ENCODE measurements around the gene GPR108. TPM values are rescaled to one million over a fixed set of nuclear protein-coding genes. Genes with fewer than 3 reads are reported as not detected.
A peak's percentile ranks its signal among the peaks of the same experiment; 100 is the strongest.

The GPR108 gene
- total and polyA plus RNA-seq, 2 of the 13 experiments (the other 11 are each of a cell fraction or from before 2014, with no cell fraction given): 36.4 to 63.0 TPM

DNA sequence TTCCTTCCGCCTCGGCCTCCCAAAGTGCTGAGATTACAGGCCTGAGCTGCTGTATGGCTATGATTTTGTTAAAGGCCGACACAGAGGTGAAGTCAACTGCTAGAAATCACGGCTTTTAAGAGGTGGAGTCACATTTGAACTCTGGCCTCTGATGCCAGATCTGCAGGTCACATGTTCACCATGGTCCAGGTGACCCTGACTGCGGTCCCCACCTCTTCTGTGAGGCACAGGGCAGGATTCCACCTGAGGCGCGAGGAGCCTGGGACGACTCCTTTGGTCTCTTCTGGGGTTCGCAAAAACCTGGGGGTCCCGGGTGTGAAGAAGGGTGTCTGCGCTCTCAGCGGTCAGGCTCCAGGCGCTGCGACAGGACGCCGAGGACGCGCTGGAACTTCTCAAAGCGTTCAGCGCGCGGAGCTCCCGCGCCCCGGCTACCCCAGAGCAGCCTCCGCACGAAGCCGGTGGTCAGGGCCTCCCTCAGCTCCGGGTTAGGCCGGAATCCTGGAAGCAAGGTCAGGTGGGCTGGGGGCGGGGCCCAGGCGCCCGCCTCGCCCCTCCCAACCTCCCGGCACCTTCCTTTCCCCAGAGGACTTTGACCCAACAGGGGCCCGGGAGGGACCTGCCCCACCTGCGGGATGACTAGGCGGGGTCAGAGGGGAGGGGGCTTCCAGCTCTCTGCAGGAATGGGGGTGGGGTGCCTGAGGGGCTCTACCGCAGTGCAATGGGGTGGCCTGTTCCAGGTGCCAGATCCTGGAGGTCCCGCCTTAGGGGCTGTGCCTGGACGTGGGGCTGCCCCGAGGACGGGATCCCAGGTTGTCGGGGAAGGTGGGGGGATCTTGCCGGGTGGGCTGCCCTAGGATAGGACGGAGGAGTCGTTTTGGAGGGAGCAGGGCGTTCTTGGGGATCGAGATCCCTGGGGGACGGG lies 15.1 kb upstream of the GPR108 start (continued):
- TF ChIP-seq SYNCRIP (IDR thresholded peaks at IDR 0.05; ENCODE audit: insufficient read depth, low read depth, low read length): no peak
- TF ChIP-seq JUN (CRISPR knock-in tag; IDR thresholded peaks at IDR 0.05): no peak
- TF ChIP-seq FOXJ3 (CRISPR knock-in tag; IDR thresholded peaks at IDR 0.05; ENCODE audit: borderline replicate concordance): peak; percentile 55; the same call in 1 of the 2 replicates
- TF ChIP-seq SMAD3 (CRISPR knock-in tag; IDR thresholded peaks at IDR 0.05): 0 out of 2 replicates have a peak, but pooled peaks have one; percentile 6
- TF ChIP-seq, protein P1, sequence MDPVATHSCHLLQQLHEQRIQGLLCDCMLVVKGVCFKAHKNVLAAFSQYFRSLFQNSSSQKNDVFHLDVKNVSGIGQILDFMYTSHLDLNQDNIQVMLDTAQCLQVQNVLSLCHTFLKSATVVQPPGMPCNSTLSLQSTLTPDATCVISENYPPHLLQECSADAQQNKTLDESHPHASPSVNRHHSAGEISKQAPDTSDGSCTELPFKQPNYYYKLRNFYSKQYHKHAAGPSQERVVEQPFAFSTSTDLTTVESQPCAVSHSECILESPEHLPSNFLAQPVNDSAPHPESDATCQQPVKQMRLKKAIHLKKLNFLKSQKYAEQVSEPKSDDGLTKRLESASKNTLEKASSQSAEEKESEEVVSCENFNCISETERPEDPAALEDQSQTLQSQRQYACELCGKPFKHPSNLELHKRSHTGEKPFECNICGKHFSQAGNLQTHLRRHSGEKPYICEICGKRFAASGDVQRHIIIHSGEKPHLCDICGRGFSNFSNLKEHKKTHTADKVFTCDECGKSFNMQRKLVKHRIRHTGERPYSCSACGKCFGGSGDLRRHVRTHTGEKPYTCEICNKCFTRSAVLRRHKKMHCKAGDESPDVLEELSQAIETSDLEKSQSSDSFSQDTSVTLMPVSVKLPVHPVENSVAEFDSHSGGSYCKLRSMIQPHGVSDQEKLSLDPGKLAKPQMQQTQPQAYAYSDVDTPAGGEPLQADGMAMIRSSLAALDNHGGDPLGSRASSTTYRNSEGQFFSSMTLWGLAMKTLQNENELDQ (CRISPR knock-in tag; IDR thresholded peaks at IDR 0.05; ENCODE audit: borderline replicate concordance): no peak
- TF ChIP-seq ZNF569 (CRISPR knock-in tag; IDR thresholded peaks at IDR 0.05; ENCODE audit: borderline replicate concordance): no peak
- no peak for TF ChIP-seq PRPF4 (IDR thresholded peaks at IDR 0.05; ENCODE audit: low read depth, low read length, poor library complexity, severe bottlenecking)
- TF ChIP-seq ZNF335 (CRISPR knock-in tag; IDR thresholded peaks at IDR 0.05): no peak; the same call in 1 of the 2 replicates
- no peak for TF ChIP-seq ZNF234 (CRISPR knock-in tag; conservative IDR thresholded peaks at IDR 0.05)
- TF ChIP-seq, protein P2, sequence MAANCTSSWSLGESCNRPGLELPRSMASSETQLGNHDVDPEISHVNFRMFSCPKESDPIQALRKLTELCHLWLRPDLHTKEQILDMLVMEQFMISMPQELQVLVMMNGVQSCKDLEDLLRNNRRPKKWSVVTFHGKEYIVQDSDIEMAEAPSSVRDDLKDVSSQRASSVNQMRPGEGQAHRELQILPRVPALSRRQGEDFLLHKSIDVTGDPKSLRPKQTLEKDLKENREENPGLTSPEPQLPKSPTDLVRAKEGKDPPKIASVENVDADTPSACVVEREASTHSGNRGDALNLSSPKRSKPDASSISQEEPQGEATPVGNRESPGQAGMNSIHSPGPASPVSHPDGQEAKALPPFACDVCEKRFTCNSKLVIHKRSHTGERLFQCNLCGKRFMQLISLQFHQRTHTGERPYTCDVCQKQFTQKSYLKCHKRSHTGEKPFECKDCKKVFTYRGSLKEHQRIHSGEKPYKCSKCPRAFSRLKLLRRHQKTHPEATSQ (CRISPR knock-in tag; IDR thresholded peaks at IDR 0.05; ENCODE audit: borderline replicate concordance): no peak
- TF ChIP-seq, protein P3, sequence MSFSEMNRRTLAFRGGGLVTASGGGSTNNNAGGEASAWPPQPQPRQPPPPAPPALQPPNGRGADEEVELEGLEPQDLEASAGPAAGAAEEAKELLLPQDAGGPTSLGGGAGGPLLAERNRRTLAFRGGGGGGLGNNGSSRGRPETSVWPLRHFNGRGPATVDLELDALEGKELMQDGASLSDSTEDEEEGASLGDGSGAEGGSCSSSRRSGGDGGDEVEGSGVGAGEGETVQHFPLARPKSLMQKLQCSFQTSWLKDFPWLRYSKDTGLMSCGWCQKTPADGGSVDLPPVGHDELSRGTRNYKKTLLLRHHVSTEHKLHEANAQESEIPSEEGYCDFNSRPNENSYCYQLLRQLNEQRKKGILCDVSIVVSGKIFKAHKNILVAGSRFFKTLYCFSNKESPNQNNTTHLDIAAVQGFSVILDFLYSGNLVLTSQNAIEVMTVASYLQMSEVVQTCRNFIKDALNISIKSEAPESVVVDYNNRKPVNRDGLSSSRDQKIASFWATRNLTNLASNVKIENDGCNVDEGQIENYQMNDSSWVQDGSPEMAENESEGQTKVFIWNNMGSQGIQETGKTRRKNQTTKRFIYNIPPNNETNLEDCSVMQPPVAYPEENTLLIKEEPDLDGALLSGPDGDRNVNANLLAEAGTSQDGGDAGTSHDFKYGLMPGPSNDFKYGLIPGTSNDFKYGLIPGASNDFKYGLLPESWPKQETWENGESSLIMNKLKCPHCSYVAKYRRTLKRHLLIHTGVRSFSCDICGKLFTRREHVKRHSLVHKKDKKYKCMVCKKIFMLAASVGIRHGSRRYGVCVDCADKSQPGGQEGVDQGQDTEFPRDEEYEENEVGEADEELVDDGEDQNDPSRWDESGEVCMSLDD (CRISPR knock-in tag; IDR thresholded peaks at IDR 0.05; ENCODE audit: borderline replicate concordance): no peak
- peak; percentile 42 for TF ChIP-seq ARNTL (CRISPR knock-in tag; IDR thresholded peaks at IDR 0.05)
- no peak for TF ChIP-seq ZNF839 (CRISPR knock-in tag; IDR thresholded peaks at IDR 0.05; ENCODE audit: borderline replicate concordance)
- TF ChIP-seq SALL1 (CRISPR knock-in tag; IDR thresholded peaks at IDR 0.05): peak; percentile 62; the same call in 1 of the 2 replicates
- TF ChIP-seq NPAS2 (CRISPR knock-in tag; IDR thresholded peaks at IDR 0.05; ENCODE audit: borderline replicate concordance): no peak
- TF ChIP-seq ZMYM4 (CRISPR knock-in tag; IDR thresholded peaks at IDR 0.05): peak; percentile 51; the same call in 1 of the 2 replicates
- TF ChIP-seq MLLT10 (CRISPR knock-in tag; IDR thresholded peaks at IDR 0.05): no peak
- TF ChIP-seq ZNF766 (CRISPR knock-in tag; IDR thresholded peaks at IDR 0.05; ENCODE audit: borderline replicate concordance): no peak
- TF ChIP-seq ZKSCAN1 (IDR thresholded peaks at IDR 0.05; ENCODE audit: low read length): no peak
